NCI-H526 treated with DMSO at 0.1 percent for 48 hours (cell line): ENCODE measurements around the gene ZNF366.

Experiments used
- DNase-seq: peaks from one replicate; lab custom pipeline; 2025; lab: John Stamatoyannopoulos, UW

Gene ZNF366

DNA sequence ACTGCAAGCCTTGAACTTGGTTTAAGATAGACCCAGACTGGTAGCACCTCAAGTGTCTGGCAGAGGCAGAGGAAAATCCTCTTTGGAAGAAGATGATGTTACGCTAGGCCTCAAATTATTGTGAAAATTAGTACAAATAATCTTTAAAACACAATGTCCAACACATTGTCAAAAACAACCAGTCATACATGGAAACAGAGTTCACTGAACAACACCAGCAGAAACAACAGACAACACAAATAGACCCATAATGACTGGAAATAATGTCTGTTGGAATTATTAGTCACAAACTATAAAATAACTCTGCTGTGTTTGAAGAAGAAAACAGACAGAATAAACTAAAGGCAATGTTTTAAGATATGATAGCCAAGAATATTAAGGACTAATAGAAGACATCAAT, 15.4 kb upstream of the ZNF366 start:
- DNase-seq = no peak

DNA sequence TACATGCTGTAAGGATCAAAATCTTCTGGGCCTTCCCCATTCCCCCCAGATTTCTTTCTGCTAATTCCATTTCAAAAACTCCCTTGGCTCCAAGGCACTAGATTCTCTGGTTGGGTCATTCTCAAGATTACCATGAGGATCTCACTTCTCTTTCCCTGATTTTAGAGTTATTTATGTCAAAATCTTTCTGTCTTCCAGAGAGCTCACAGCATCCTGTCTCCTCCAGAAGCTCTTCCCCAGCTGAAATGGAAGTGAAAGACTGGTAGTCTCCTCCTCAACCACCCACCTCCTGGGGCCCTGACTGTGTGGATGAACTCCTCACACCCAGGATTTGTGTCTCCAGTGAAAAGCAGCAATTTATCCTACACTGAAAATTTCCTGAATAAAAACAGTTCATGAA, 11.9 kb upstream of the ZNF366 start:
- no peak for DNase-seq

- DNase-seq = no peak
Observed at GRCh38 chr5:72518001-72518683, 10.9 kb upstream of the ZNF366 start.

- DNase-seq = no peak
Observed at GRCh38 chr5:72516916-72517315, 9.7 kb upstream of the ZNF366 start.

GRCh38 chr5:72515211-72515610, 8.0 kb upstream of the ZNF366 start:
- DNase-seq = no peak

DNA sequence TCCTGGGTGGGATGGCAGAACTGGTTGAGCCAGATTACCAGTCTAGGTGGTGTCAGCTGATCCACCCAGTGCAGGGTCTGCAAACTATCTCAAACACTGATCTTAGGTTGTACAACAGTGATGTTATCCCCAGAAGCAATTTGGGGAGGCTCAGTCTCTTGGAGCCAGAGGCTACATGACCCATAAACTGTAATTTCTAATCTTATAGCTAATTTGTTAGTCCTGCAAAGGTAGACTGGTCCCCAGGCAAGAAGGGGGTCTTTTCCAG, 5.3 kb upstream of the ZNF366 start:
- no peak for DNase-seq

DNA sequence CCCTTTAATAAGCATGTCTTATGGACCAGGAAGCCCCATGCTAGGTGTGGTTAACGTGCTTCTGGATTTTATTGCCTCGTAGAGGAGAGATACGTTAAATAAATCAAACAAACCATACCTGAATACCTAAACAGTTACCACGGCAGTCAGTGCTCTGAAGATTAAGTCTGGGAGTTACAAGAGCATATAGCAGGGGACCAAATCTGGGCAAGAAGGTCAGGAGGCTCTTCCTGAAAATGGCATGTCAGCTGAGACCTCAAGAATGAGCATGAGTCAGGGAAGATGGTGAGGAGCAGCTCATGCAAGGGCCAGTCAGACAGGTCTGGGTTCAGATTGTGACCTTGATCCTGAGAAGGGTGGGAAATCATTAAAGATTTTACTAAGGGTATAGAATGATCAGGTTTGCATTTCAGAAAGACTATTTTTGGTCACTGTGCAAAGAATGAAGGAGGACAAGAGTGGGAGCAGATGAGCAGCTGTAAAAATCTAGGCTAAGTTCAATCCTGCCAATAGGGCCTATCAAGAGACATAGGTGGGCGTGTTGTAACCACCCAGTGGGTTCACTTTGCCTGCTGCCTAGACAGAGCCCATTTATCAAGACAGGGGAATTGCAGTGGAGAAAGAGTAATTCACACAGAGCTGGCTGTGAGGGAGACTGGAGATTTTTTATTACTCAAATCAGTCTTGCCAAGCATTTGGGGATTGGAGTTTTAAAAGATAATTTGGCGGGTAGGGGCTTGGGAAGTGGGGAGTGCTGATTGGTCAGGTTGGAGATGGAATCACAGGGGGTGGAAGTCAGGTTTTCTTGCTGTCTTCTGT, 4.8 kb upstream of the ZNF366 start:
- no peak for DNase-seq

- no peak for DNase-seq
Observed at GRCh38 chr5:72511366-72511765, 4.2 kb upstream of the ZNF366 start.

DNA sequence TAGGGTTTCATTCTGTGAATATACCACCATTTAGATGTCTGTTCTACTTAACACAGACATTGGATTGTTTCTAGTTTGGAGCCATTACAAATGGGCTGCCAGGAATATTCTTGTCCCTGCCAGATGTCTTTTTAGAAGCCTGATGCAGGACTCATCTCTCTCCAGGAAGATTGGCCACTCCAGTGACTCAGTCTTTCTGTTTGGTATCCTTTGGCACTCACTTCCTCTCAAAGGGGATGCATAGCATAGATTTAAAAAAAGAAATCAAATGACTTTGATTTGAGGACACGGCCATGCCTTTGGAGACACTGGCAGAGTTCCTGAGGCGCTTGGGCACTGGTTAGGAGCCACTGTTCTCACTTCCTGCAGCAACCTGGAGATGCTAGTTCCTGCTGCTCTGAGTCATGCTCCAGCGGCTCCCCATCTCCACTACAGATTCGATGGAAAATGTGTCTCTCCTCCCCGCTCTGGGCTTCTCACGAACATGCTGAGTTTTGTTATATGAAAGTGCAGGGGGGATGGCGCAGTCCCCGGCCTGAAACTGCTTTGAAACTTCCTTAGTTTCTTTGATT, 3.5 kb upstream of the ZNF366 start:
- DNase-seq = no peak

- DNase-seq = no peak
Observed at GRCh38 chr5:72509401-72509800, 2.2 kb upstream of the ZNF366 start.

DNA sequence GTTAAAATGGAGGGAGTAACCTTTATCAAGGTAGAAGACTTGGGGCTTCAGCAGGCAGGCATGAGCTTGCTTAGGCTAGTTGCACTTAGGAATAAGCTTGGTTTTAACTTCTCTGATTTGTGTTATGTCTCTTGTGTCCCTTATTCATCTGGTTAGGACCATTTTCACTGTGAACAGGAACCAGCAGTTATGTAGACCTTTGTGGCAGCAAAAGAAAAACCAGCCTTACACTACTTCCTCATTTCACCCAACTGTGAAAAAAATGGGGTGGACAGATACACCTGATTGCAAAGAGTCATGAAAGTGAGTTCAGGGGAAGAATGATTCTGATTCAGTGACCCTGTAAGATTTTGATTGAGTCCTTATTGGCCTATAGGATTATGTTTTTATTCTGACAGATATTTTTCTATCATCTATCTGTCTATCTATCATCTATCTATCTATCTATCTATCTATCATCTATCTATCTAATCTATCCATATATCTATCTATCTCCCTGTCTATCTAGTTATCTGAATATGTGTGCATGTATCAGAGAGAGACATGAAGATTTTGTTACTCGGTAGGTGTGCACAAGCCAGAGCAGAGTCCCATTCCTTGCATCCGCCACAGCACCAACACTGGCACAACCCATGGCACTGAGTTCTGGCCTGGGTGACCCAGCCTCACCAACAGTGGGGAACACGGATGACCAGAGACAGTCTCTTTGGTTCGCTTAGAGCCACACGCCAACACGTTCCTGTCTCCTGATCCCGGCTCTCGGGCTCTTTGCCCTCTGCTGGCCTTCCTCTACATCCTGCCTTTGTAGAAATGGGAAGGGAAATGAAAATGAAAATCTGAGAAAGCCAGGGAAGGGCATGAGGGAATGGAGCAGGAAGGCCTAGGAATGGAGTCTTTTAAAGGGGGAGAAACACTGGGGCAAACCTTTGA, 1.3 kb upstream of the ZNF366 start:
- no peak for DNase-seq

GRCh38 chr5:72507907-72508238, 663 bp upstream of the ZNF366 start:
- DNase-seq = no peak

GRCh38 chr5:72506158-72506549, 1.1 kb downstream of the ZNF366 start:
- DNase-seq = no peak

DNA sequence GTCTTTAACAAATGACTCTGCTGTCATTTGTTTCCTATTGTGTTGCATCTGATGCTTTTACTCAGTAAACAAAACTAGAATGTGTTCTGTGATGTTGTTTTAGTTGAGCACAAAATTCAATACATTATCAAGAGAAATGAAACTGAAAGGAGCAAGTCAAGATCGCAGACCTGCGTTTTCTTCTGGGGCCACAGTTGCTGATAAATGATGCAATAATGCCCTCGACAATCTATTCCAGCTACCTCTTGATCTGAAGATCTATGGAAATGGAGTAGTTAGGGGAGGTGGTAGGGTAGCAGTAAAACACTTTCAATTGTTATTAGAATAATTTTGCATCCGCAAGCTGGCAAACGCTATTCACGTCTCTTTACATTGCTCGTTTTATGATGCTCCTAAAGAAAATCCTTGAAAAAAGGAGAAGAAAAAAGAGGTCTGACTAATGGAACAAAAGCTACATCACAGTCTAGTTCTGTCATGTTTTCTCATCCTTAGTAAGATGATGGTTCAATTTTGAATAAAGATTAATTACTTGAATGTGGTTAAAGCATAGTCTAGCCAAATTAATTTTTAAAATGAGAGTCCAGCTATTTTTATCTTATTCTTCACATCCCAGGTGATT, 1.6 kb downstream of the ZNF366 start:
- DNase-seq = no peak

GRCh38 chr5:72505016-72505415, 2.2 kb downstream of the ZNF366 start:
- DNase-seq = no peak

- DNase-seq = no peak
Observed at GRCh38 chr5:72503888-72504491, 3.2 kb downstream of the ZNF366 start.

- no peak for DNase-seq
Observed at GRCh38 chr5:72501488-72501887, 5.7 kb downstream of the ZNF366 start.

DNA sequence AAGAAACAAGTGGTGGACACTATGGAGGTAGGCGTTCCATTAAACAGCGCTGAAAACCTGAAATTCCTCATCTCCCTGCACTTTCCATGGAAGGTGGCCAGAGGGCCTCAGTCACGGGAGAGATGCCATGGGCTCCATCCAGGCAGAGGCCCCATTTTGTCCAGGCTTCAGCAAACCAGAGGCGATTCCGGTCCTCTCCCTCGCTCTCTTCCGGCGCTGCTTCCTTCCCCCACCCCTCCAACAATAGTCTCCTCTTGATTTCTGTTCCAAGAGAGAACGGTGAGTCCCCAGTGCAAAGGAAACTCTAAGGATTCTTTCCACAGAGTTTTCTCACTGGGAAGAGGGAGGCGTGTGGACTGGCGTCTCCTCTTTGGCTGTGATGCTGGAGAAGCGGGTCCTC, 7.5 kb downstream of the ZNF366 start:
- DNase-seq = no peak

DNA sequence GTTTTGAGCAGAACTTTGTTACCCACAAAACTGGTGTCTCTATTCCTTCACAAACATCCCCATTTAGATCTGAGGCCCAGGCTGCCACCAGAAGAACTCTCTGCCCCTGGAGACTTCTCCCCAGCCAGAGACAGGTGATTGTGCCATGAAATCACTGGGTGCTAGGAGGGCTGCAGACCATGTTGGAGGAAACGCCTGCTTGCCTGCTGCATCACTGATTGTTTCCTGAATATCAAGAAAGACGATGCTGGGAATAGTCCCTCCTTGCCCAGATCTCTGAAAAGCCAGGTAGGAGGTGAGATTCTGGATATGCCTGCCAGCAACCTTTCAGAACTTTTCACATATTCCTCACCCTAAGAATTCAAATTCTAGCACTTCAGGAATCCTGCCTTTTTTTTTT, 8.1 kb downstream of the ZNF366 start:
- no peak for DNase-seq

- DNase-seq = no peak
Observed at GRCh38 chr5:72498284-72498683, 8.9 kb downstream of the ZNF366 start.

GRCh38 chr5:72497823-72498222, 9.4 kb downstream of the ZNF366 start:
- DNase-seq = no peak

DNA sequence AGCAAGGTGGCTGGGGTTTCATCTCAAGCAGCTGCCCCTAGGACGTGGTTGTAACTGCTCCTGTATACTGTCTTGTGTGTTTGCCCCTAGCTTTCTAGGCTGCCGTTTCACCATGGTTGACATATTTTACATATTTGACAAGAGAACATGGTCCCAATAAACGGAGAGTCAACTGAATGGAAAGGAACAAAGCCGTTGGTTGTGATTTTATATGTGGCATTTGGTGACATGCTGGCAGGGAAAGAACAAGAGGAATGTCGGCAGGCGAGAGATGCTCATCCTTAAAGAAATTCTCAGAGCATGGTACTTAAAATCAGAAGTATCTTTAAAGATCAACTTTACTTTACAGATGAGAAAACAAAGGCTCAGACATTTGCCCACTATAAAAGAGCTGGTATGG, 11.8 kb downstream of the ZNF366 start:
- no peak for DNase-seq
